Measurements from ENCODE around the gene HMGN1.

DNA sequence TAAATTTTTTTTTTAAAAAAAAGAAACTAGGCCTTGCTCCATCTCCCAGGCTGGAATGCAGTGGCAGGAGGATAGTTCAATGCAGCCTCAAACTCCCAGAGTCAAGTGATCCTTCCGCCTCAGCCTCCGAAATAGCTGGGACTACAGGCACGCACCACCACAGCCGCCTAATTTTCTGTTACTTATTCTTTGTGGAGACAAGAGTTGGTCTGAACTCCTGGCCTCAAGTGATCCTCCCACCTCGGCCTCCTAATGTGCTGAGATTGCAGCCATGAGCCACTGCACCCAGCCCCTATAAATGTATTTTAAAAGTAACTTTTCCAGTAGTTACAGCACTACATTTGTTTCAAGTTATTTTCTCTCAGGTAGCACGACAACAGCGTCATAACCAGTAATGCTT lies 37.7 kb downstream of the HMGN1 start:
- TF ChIP-seq EP300 (IDR thresholded peaks at IDR 0.05) (no peak), POLR2A (IDR thresholded peaks at IDR 0.05) (no peak)
- TF ChIP-seq, protein P1, sequence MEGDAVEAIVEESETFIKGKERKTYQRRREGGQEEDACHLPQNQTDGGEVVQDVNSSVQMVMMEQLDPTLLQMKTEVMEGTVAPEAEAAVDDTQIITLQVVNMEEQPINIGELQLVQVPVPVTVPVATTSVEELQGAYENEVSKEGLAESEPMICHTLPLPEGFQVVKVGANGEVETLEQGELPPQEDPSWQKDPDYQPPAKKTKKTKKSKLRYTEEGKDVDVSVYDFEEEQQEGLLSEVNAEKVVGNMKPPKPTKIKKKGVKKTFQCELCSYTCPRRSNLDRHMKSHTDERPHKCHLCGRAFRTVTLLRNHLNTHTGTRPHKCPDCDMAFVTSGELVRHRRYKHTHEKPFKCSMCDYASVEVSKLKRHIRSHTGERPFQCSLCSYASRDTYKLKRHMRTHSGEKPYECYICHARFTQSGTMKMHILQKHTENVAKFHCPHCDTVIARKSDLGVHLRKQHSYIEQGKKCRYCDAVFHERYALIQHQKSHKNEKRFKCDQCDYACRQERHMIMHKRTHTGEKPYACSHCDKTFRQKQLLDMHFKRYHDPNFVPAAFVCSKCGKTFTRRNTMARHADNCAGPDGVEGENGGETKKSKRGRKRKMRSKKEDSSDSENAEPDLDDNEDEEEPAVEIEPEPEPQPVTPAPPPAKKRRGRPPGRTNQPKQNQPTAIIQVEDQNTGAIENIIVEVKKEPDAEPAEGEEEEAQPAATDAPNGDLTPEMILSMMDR (IDR thresholded peaks at IDR 0.05) = no peak
